8988T (cell line): Measurements from ENCODE around the gene RAD51B.

Experiments used
- DNase-seq: peaks from one replicate; pipeline ENCODE4 v3.0.0; 2011

Gene RAD51B

DNA sequence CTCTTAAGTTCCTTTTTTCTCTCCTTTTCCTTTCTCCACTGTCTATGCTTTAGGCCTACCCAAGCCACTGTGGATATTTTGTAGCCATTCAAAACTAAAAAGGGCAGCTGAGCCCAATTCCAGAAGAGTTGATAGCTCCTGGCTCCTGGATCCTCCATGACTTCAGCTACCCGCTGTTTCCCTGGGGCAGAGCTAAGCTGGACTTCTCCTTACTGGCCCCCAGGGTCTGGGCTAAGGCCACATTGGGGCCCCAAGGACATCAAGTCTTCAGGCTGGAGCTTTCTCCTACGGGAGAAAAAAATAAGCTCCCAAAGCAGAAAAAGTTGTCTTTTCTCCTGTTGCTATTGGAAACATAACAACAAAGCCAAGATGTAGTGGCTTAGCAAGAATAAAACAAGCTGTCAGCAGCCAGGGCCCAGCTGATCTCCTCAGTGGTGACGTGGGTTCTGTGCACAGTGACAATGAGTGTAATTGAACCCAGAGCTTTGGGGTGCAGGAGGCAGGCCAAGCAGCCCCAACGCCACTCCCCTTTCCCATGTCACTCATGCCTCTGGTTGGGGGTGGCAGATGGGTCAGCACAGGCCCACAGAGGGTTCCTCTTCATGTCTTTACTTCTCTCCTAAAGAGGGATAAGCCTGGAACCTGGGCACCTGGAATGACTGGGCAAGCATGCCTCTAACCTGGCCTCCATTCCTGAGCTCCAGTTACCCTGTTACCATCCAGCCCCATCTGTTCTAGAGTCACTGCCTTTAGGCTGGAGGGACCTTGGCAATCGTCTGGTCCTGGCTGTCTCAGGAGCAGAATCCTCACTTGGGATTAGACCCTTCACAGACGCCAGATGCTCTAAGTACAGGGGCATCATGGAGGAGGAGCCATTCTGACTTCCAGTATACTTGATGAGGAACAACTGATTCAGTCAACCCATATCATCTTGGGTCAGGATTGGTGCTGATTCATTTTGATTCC is 802.1 kb downstream of the RAD51B start:
- DNase-seq, result no peak

DNA sequence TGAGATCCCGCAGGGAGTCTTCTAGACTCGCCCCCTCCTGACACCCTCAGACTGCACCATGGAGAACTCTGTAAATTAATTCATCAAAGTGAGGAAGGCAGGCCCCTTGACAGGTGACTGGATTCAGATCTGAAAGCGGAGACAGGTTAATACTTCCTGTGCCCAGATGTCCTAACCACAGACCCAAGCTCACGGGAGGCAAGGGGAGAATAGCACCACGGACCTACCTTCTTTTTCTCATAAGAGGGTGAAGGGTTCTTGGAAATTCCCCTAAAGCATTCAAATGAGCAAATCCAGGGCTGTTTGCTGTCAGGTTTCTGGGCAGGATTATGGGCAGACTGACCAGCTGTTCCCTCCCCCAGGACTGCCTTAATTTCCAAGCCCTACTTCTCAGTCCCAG is 803.3 kb downstream of the RAD51B start:
- DNase-seq, result no peak

GRCh38 chr14:68623307-68623706 is 803.7 kb downstream of the RAD51B start:
- DNase-seq, result no peak

DNA sequence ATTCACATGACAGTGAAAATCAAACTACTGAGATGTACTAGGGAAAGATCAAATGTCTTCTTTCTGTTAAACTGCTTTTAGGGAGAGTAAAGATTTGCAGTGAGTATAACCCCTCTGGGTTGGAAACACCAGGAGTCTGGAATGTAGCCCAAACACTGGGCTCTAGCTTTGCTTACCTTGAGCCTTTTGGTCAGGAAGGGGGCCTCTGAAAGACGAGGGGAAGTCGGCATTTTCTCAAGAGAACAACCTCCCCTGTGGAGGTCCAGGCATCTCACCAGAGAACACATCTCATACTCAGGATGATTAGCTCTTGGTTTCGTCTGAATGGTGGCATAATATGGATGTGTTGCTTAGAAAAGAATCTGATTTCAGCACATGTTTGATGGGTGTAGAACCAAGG is 804.2 kb downstream of the RAD51B start:
- no peak for DNase-seq

GRCh38 chr14:68624541-68625220 is 805.1 kb downstream of the RAD51B start:
- DNase-seq, result no peak

GRCh38 chr14:68625366-68626090 is 805.9 kb downstream of the RAD51B start:
- DNase-seq, result no peak

GRCh38 chr14:68626386-68626785 is 806.8 kb downstream of the RAD51B start:
- DNase-seq, result no peak

GRCh38 chr14:68627050-68627867 is 807.7 kb downstream of the RAD51B start:
- no peak for DNase-seq

- no peak for DNase-seq
These were observed 808.5 kb downstream of the RAD51B start for GRCh38 chr14:68627868-68628604.

DNA sequence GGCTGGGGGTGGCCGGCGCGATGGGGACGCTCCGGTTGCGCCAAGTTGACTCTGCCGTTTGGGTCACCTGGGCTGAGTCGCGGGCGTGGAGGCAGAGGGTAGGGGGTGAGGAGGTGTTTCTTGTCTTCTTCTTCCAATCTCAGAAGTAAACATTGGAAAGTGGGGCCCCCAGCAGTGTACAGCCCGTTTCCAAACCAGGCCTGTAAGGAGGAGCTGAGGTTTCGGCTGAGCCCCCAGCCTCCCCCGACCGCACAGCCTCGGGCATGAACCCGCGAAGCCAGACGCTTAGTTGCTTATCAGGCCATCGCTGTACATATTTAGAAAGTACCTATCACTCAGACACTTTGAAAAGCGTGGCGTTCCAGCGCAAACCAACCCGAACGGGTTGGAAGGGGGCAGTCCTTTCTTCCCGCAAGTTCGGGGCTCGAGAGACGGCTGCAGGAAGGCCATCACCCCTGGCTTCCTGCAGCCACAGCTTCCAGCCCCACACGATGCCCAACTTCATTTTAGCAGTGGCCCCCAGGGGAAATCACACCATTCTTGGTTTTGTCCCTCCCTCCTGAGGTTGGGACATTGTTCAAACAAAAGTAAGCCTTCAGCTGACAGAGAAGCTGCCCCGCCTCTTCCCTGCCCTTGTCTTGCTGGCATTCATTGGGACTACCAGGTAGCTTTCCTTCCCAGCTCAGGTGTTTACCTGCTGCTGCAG is 809.2 kb downstream of the RAD51B start:
- no peak for DNase-seq

DNA sequence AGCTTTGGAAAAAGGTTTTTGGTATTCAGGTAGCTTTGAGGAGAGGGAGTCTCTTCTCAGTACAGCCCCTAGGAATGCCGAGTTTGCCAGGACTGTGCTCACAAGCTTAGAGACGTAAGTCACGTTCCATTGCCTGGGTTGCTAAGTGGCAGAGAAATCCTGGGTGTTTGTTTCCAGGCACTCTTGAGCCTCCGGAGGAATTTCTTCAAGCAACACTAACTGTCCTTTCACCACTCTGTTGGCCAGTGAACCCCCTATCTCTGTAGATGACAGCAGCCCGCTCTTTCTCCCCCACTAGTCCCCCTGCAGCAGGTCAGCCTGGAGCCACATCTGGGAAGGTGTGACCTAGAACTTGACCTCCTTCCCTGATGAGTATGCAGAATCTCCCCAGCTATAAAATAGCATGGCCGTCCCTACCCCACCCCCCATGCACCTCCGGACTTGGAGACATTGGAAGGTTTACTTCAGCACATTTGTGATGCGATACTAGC is 810.5 kb downstream of the RAD51B start:
- DNase-seq, result no peak

DNA sequence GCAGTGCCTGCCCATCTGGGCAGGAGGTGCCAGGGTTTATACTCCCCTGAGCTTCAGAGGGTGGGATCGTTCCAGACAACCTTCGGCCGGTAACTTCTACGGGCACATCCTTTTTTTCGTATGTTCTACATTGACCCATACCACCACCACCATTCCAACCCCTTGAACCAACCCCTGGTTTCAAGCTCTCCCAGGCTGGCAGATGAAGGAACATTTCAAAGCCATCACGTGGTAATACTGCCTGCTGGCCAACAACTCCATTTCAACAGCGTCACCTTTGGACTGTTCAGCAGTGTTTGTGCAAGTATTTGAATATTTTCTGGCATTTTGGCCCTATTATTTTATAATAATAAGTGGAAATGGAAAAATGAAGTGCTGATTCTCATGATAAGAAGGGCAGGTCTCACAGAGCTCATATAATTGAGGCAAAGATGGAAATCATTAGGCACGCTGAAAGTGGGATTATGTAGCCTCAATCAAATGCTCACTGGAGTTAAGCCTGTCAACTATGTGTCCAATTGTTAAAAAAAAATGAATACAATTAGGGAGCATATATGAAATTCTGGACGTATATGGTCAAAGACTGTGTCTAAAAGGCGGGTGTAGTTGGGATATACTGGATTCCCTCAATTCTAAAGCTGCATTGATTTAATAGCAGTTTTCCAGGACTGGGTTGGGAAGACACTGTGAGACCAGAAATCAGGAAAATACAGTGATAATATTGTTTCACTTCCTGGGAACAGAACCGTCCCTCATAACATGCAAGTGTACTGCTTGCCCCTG is 811.2 kb downstream of the RAD51B start:
- no peak for DNase-seq

DNA sequence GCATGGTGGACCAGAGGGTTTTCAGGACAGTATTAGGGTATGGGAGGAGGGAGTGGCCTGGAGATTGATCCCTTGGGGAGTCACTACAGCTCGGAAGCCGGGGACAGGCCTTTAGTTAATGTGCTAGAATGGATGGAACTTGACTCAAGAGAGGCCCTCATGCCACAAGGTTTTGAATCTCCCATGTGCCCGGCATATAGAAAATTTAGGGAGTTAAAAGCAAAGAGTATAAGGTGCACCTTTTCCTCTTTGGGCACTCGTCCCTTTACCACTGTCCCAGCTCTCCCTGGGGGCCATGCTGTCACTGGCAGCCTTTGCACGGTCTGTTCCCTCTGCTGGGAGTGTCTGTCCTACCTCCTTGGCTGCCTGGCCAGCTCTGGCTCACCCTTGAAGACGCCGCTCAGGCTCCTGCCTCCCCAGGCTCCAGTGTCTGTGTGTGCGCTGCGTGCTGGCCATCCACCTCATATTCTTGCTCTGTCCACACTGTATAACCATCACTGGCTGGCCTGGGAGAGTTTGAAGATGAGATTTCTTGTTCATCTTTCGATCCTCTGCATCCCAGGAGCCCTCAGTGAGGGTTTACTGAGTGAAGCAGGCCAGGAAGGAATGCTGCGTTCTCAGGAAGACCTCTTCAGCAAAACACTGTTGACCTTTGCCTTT is 811.9 kb downstream of the RAD51B start:
- DNase-seq, result no peak

GRCh38 chr14:68632054-68632895 is 812.7 kb downstream of the RAD51B start:
- no peak for DNase-seq

DNA sequence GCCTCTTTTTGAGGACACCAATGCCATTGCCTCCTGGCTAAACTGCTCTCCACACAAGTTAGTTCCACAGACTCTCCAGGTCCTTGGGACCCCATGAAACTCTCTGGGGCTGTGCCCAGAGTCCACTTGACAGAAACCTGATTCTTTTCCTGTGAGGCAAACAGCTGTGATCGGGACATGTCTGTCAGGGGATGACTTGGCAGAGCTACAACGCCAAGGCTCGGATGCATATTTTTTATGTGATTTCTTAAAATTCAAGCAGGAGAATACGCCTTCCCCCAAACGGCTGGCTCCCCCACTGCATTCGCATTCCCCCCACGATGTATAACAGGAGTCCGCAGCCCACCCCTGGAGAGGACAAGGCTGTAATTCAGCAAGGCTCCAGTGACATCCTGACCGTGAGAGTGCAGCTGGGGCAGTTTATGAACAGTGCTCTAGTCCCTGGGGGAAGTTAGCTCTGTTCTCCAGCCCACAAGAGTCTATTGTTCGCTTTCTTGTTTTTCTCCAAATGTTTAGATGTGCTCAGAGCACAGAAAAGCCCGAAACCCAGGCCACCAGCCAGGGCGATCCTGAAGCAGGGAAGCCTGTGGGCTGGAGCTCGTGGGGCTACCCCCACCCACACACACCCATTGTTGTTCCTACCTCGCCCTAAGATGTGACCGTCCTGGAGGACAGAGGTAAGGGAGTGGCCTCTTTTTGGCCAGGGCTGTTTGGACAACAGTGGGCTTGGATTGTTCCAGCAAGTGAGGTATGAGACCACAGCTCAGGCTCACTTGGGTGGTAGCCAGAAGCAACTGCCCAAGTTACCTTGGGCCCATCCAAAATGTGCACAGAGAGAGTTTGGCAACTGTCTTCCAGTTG is 813.8 kb downstream of the RAD51B start:
- DNase-seq, result no peak

GRCh38 chr14:68634332-68634731 is 814.8 kb downstream of the RAD51B start:
- DNase-seq, result no peak

GRCh38 chr14:68634874-68635595 is 815.5 kb downstream of the RAD51B start:
- DNase-seq, result no peak
